Upper lobe of right lung (tissue), 1 donor: ENCODE measurements around the gene LEKR1. TPM values are rescaled to one million over a fixed set of nuclear protein-coding genes. Genes with fewer than 3 reads are reported as not detected.

ENCODE experiments used
- ATAC-seq: fragments of 200-7000 bp; cut with Tn5 transposase; one replicate; pipeline ENCODE4 v1.9.1; 2020; ENCODE audit warnings: mild to moderate bottlenecking, moderate library complexity
- DNase-seq: peaks from one replicate; pipeline ENCODE4 v3.0.0-alpha.2; 2020
- H3K27ac ChIP-seq: fragments of 200-600 bp; one replicate; pipeline ENCODE4 v1.8.0; 2022
- H3K27me3 ChIP-seq: fragments of 200-600 bp; one replicate; pipeline ENCODE4 v1.8.0; 2022; ENCODE audit warnings: mild to moderate bottlenecking
- H3K36me3 ChIP-seq: fragments of 200-600 bp; one replicate; pipeline ENCODE4 v1.8.0; 2022
- H3K4me1 ChIP-seq: fragments of 200-600 bp; one replicate; pipeline ENCODE4 v1.8.0; 2022
- H3K4me3 ChIP-seq: fragments of 200-600 bp; one replicate; pipeline ENCODE4 v1.8.0; 2022; ENCODE audit warnings: mild to moderate bottlenecking
- H3K9me3 ChIP-seq: fragments of 200-600 bp; one replicate; pipeline ENCODE4 v1.8.0; 2022
- intact Hi-C: fragments of 100-400 bp; cut with DNase I; formaldehyde crosslinking; loops from one replicate; pipeline ENCODE4 v1.11.0; 2022
- total RNA-seq: library from RNA; stranded (reverse); fragmentation: NEBNext Ultra II Directional; extraction: Animal tissue kit (Norgen Biotek cat#: 25700); gene quantifications from one replicate; pipeline ENCODE4 v1.2.1, GENCODE V29; 2021
- TF ChIP-seq, protein P1 (sequence below): fragments of 200-600 bp; IDR thresholded peaks from one replicate; pipeline ENCODE4 v1.8.0; 2022; ENCODE audit warnings: antibody characterized with exemption
- donor health status: DM: no; HTN: yes; CAD: no; lungs with severe emphysema.

LEKR1 gene
- total RNA-seq, 1 donor from 2014 or later = 2.1 TPM

DNA sequence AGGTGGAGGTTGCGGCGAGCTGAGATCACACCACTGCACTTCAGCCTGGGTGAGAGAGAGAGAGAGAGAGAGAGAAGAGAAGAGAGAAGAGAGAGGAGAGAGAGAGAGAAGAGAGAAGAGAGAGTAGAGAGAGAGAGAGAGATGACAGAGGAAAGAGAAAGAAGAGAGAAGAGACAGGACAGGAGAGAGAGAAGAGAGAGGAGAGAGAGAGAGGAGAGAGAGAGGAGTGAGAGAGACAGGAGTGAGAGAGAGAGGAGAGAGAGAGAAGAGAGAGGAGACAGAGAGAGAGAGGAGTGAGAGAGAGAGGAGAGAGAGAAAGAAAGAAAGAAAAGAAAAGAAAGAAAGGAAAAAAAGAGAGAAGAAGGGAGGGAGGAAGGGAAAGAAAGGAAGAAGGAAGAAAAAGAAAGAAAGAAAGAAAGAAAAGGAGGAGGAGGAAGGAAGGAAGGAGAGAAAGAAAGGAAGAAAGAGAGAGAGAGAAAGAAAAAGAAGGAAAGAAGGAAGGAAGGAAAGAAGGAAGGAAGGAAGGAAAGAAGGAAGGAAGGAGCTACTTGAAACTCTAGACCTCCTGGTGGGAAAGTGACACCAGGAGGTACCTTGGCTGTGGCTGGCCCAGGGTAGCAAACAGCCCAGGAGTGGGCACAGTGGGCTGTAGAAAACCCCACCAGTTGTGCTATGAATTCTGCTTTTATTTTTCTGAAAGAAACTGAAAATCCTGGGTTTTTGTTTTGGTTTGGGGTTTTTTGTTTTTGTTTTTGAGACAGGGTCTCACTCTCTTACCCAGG, 245.8 kb downstream of the LEKR1 start:
- intact Hi-C loops = no loop called here
- TF ChIP-seq, protein P1, sequence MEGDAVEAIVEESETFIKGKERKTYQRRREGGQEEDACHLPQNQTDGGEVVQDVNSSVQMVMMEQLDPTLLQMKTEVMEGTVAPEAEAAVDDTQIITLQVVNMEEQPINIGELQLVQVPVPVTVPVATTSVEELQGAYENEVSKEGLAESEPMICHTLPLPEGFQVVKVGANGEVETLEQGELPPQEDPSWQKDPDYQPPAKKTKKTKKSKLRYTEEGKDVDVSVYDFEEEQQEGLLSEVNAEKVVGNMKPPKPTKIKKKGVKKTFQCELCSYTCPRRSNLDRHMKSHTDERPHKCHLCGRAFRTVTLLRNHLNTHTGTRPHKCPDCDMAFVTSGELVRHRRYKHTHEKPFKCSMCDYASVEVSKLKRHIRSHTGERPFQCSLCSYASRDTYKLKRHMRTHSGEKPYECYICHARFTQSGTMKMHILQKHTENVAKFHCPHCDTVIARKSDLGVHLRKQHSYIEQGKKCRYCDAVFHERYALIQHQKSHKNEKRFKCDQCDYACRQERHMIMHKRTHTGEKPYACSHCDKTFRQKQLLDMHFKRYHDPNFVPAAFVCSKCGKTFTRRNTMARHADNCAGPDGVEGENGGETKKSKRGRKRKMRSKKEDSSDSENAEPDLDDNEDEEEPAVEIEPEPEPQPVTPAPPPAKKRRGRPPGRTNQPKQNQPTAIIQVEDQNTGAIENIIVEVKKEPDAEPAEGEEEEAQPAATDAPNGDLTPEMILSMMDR = no peak
- H3K27me3 ChIP-seq = no peaks in the 10 kb centered on the region
- H3K27ac ChIP-seq = no peak overlapping the region
- no peak for DNase-seq
- no peak for ATAC-seq
- H3K36me3 ChIP-seq = no peaks in the 10 kb centered on the region
- no peak overlapping the region for H3K4me3 ChIP-seq
- no peaks in the 10 kb centered on the region for H3K9me3 ChIP-seq
- H3K4me1 ChIP-seq = no peaks in the 10 kb centered on the region

DNA sequence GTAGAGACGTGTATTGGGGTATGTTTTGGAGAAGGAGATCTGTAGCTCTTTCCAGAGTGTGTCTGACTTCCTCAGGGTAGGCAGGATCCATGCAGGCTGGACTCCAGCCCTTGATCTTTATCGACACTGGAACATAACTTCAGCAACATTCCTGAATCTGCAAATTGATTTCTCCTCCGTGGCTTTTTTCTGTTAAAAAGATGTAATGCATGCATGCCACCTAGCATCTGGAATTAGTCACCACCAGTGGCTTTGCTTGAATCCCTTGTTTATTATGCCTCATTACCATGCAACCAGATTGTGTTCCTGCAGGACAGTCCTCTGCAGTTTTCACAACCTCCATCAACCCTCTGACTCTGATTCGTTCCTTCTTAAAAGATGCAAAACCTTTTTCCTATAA, 247.7 kb downstream of the LEKR1 start:
- no peaks in the 10 kb centered on the region for H3K27me3 ChIP-seq
- DNase-seq (no peak), ATAC-seq (no peak)
- H3K4me1 ChIP-seq = no peaks in the 10 kb centered on the region
- intact Hi-C loops = no loop called here
- H3K36me3 ChIP-seq = no peaks in the 10 kb centered on the region
- H3K27ac ChIP-seq = no peak overlapping the region
- TF ChIP-seq, protein P1 = no peak
- H3K9me3 ChIP-seq = no peaks in the 10 kb centered on the region
- no peak overlapping the region for H3K4me3 ChIP-seq

DNA sequence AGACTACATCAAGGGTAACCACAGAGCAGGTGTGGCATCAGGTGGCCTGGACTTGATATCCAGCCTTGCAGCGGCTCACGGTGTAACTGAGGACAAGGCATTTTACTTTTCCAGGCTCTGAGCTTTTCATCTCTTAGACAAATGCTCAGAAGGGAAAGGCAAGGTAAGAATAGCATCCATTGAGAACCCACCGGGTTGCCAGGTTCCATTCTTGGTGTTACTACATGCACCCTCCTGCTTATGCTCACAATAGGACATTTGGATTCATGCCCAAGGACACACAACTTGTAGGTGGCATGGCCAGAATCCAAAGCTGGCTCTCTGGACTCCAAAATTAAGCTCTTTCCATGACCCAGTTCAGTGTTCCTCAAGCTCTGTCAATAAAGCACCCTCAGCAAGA, 248.3 kb downstream of the LEKR1 start:
- no peak overlapping the region for H3K27ac ChIP-seq
- no peak overlapping the region for H3K4me3 ChIP-seq
- no peak for DNase-seq
- H3K36me3 ChIP-seq = no peaks in the 10 kb centered on the region
- intact Hi-C loops = no loop called here
- no peaks in the 10 kb centered on the region for H3K27me3 ChIP-seq
- H3K9me3 ChIP-seq = no peaks in the 10 kb centered on the region
- ATAC-seq = no peak
- no peaks in the 10 kb centered on the region for H3K4me1 ChIP-seq
- TF ChIP-seq, protein P1 = no peak

DNA sequence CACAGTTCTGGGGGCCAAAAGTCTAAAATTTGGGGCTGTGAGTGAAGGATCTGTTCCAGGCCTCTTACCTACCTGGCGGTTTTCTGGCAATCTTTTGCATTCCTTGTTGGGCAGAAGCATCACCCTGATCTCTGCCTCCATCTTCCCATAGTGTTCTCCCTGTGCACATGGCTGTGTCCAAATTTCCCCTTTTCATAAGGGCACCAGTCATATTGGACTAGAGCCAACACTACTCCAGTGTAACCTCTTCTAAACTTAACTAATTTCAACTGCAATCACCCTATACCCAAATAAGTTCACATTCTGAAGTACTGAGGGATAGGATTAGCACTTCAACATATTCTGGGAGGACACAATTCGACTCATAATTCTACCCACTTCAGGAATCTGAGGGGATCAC, 248.8 kb downstream of the LEKR1 start:
- Histone ChIP-seq H3K36me3 (no peaks in the 10 kb centered on the region), H3K4me1 (no peaks in the 10 kb centered on the region), H3K4me3 (no peak overlapping the region), H3K27ac (no peak overlapping the region), H3K27me3 (no peaks in the 10 kb centered on the region), H3K9me3 (no peaks in the 10 kb centered on the region)
- DNase-seq (no peak), ATAC-seq (no peak)
- TF ChIP-seq, protein P1 = no peak
- intact Hi-C loops = no loop called here

DNA sequence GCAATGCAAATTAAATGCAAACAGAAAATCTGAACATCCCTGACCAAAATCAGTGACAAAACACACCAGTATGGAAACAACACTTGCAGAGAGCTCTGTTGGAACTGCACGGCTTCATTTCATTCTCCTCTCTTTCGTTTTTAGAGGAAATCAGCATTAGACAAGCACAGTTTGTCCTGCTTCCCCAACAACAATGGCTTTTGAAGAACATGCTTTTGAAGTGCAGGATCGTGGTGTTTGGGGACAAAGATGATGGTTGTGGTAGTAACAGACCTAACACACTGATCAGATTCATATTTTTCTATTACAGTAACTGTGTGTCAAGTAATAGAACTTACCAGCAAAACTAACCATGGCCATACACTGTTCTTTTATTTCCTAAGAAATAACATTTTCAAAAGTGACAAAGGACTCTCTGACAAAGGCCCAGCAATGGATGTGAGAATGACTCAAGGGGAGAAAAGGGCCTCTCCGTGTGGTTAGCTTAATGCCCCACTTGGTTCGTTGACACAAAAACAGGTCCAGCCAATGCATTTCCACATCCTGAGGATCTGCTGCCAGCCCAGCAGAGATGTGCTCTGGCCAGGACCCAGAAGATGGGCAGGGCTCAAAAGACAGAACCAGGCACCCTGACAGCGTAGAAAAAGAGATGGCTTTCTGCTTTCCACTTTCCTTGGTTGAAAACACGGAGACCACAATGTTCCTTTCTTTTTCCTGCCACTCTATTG, 249.7 kb downstream of the LEKR1 start:
- no peak for ATAC-seq

More for the DNA sequence above, 249.7 kb downstream of the LEKR1 start:
- H3K27ac ChIP-seq = no peak overlapping the region
- no peak overlapping the region for H3K4me3 ChIP-seq
- intact Hi-C loops = no loop called here
- TF ChIP-seq, protein P1 = no peak
- H3K36me3 ChIP-seq = no peaks in the 10 kb centered on the region
- H3K9me3 ChIP-seq = no peaks in the 10 kb centered on the region
- no peaks in the 10 kb centered on the region for H3K27me3 ChIP-seq
- H3K4me1 ChIP-seq = no peaks in the 10 kb centered on the region
- DNase-seq = no peak
